Thyroid gland (tissue), 4 donors: Measurements from ENCODE around the gene TSHZ1.

Source experiments
- CTCF ChIP-seq, 6 experiments: fragments of 200-600 bp in 3 of 6; fragments of 450-650 bp in 3 of 6; sonication (generic) in 3 of 6; IDR thresholded peaks; one replicate each; pipeline ENCODE4 v1.5.1; 2016 to 2019; ENCODE audit warnings: antibody characterized with exemption in 6 of 6, mild to moderate bottlenecking in 2 of 6, inconsistent platforms in 1 of 6, moderate library complexity in 1 of 6
- POLR2A ChIP-seq, 2 donors: fragments of 450-650 bp; IDR thresholded peaks; one replicate each; pipeline ENCODE4 v1.6.1; 2017; ENCODE audit warnings: antibody characterized with exemption in 2 of 2, mild to moderate bottlenecking in 2 of 2, moderate library complexity in 1 of 2

DNA sequence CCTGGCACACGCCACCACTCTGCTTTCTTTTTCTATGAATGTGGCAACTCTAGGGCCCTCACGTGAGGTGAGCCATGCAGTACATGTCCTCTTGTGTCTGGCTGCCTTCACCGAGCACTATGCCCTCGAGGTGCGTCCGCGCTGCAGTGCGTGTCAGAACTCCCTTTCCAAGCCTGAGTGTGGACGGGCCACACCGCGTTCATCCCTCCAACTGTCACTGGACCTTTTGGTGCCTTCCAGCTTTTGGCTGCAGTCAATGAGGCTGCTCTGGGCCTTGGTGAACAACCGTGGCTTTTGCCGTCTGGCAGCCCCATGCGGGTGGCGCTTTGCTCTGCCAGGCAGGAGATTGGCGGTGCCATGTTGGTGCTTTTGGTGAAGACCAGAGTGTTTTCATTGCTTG is 74.0 kb downstream of the TSHZ1 start:
- TF ChIP-seq CTCF (IDR thresholded peaks at IDR 0.05) (no peak), POLR2A (IDR thresholded peaks at IDR 0.05) (no peak)
